Caco-2 (cell line): Measurements from ENCODE around the gene PAM. TPM values are rescaled to one million over a fixed set of nuclear protein-coding genes. Genes with fewer than 3 reads are reported as not detected.

ENCODE experiments used
- BruUV-seq: library from RNA; stranded (reverse); fragments of 400-500 nt; replicated peaks from 2 replicates; lab custom pipeline; 2021; lab: Mats Ljungman, UMichigan
- CTCF ChIA-PET: fragments of 300-600 bp; sonication (Branson Sonifier 250); formaldehyde crosslinking; loops from one replicate; lab custom pipeline; 2022; ENCODE audit warnings: antibody characterized with exemption; lab: Charles Lee
- POLR2A ChIA-PET: fragments of 300-600 bp; sonication (Branson Sonifier 250); formaldehyde crosslinking; loops from one replicate; lab custom pipeline; 2022; ENCODE audit warnings: antibody characterized with exemption; lab: Charles Lee
- DNase-seq, 2 experiments: peaks; one replicate each; pipeline versions ENCODE4 v3.0.0 to v3.0.0-alpha.2; 2020 to 2022
- H3K27me3 ChIP-seq: replicated peaks from 2 replicates; pipeline ENCODE4 v1.6.0; 2011; ENCODE audit warnings: low read length; ENCODE audit not compliant: control insufficient read depth, insufficient read depth
- H3K36me3 ChIP-seq: 2 replicates; pipeline ENCODE4 v1.5.1; 2011; ENCODE audit warnings: low read length; ENCODE audit not compliant: control insufficient read depth, insufficient read depth
- H3K4me1 ChIP-seq: fragments of 250-450 bp; sonication (Bioruptor Pico); 2 replicates; pipeline ENCODE4 v1.5.1; 2020; ENCODE audit warnings: mild to moderate bottlenecking
- H3K4me3 ChIP-seq: 2 replicates; pipeline ENCODE4 v1.5.1; 2011; ENCODE audit warnings: low read depth, mild to moderate bottlenecking, control low read depth, low read length
- H3K9me3 ChIP-seq: fragments of 250-450 bp; sonication (Bioruptor Pico); 2 replicates; pipeline ENCODE4 v1.5.1; 2020; ENCODE audit warnings: mild to moderate bottlenecking, moderate library complexity
- H3K27ac Mint-ChIP-seq: one replicate; pipeline ENCODE4 v1.8.0; 2022; ENCODE audit warnings: mixed read lengths; ENCODE audit not compliant: unreplicated experiment
- H3K27me3 Mint-ChIP-seq: one replicate; pipeline ENCODE4 v1.8.0; 2022; ENCODE audit warnings: mixed read lengths; ENCODE audit not compliant: insufficient read depth, unreplicated experiment
- H3K36me3 Mint-ChIP-seq: one replicate; pipeline ENCODE4 v1.8.0; 2022; ENCODE audit warnings: mild to moderate bottlenecking, mixed read lengths; ENCODE audit not compliant: insufficient read depth, unreplicated experiment
- H3K4me1 Mint-ChIP-seq: one replicate; pipeline ENCODE4 v1.8.0; 2022; ENCODE audit warnings: low read depth, mixed read lengths; ENCODE audit not compliant: unreplicated experiment
- H3K4me3 Mint-ChIP-seq: one replicate; pipeline ENCODE4 v1.8.0; 2022; ENCODE audit warnings: mild to moderate bottlenecking, moderate library complexity, mixed read lengths; ENCODE audit not compliant: unreplicated experiment
- H3K9me3 Mint-ChIP-seq: one replicate; pipeline ENCODE4 v1.8.0; 2022; ENCODE audit warnings: mixed read lengths; ENCODE audit not compliant: unreplicated experiment
- CTCF ChIP-seq, 2 experiments: fragments of 200-600 bp in 1 of 2; IDR thresholded peaks; 1 replicate in 1 of 2; 2 replicates in 1 of 2; pipeline versions ENCODE4 v1.5.1 to v1.8.0; 2011 to 2022; ENCODE audit warnings: antibody characterized with exemption in 1 of 2, control low read depth in 1 of 2, inconsistent platforms in 1 of 2, low read depth in 1 of 2, low read length in 1 of 2, mild to moderate bottlenecking in 1 of 2, moderate library complexity in 1 of 2; ENCODE audit not compliant: insufficient read depth in 1 of 2, severe bottlenecking in 1 of 2, unreplicated experiment in 1 of 2
- intact Hi-C: fragments of 100-400 bp; cut with micrococcal nuclease; formaldehyde crosslinking; loops from one replicate; pipeline ENCODE4 v1.10.0; 2022; ENCODE audit not compliant: unreplicated experiment
- total RNA-seq: library from RNA; stranded (reverse); gene quantifications from 2 replicates; pipeline ENCODE4 v1.2.3, GENCODE V29; 2022

Gene PAM
- total RNA-seq, 1 experiment from 2014 or later, result 48.0 TPM

- CTCF ChIA-PET, result no interaction called here
- no peak for DNase-seq
- no peak for TF ChIP-seq CTCF (IDR thresholded peaks at IDR 0.05; ENCODE audit: insufficient read depth in 1 of 2, low read depth in 1 of 2, low read length in 1 of 2, severe bottlenecking in 1 of 2, unreplicated experiment in 1 of 2)
- Mint-ChIP-seq H3K27me3 (no peaks in the 10 kb centered on the region), H3K27ac (no peak overlapping the region), H3K36me3 (no peaks in the 10 kb centered on the region), H3K9me3 (no peaks in the 10 kb centered on the region), H3K4me1 (no peaks in the 10 kb centered on the region), H3K4me3 (no peak overlapping the region)
- no TSS peak for BruUV-seq
- Histone ChIP-seq H3K9me3 (no peaks in the 10 kb centered on the region), H3K36me3 (no peaks in the 10 kb centered on the region), H3K4me3 (no peak overlapping the region), H3K27me3 (no peaks in the 10 kb centered on the region), H3K4me1 (no peaks in the 10 kb centered on the region)
- intact Hi-C loops, result no loop called here
- POLR2A ChIA-PET, result no interaction called here
Measured at GRCh38 chr5:102742215-102742614, 12.9 kb upstream of the PAM start.

- Histone ChIP-seq H3K9me3 (no peaks in the 10 kb centered on the region), H3K27me3 (no peaks in the 10 kb centered on the region), H3K36me3 (no peaks in the 10 kb centered on the region), H3K4me1 (no peaks in the 10 kb centered on the region), H3K4me3 (no peak overlapping the region)
- Mint-ChIP-seq H3K4me1 (no peaks in the 10 kb centered on the region), H3K9me3 (no peaks in the 10 kb centered on the region), H3K27ac (no peak overlapping the region), H3K4me3 (no peak overlapping the region), H3K36me3 (no peaks in the 10 kb centered on the region), H3K27me3 (no peaks in the 10 kb centered on the region)
- intact Hi-C loops, result no loop called here
- no peak for DNase-seq
- BruUV-seq, result no TSS peak
- CTCF ChIA-PET, result no interaction called here
- no peak for TF ChIP-seq CTCF (IDR thresholded peaks at IDR 0.05; ENCODE audit: insufficient read depth in 1 of 2, low read depth in 1 of 2, low read length in 1 of 2, severe bottlenecking in 1 of 2, unreplicated experiment in 1 of 2)
- POLR2A ChIA-PET, result no interaction called here
Measured at GRCh38 chr5:102743900-102744299, 11.2 kb upstream of the PAM start.

- no peaks in the 10 kb centered on the region for H3K4me1 ChIP-seq
- H3K27me3 ChIP-seq, result no peaks in the 10 kb centered on the region
- H3K4me3 ChIP-seq, result no peak overlapping the region
- no peak for DNase-seq
- no peaks in the 10 kb centered on the region for H3K36me3 ChIP-seq
- Mint-ChIP-seq H3K36me3 (no peaks in the 10 kb centered on the region), H3K4me3 (no peak overlapping the region), H3K4me1 (no peaks in the 10 kb centered on the region), H3K27ac (no peak overlapping the region), H3K27me3 (no peaks in the 10 kb centered on the region), H3K9me3 (no peaks in the 10 kb centered on the region)
- H3K9me3 ChIP-seq, result no peaks in the 10 kb centered on the region
- ChIA-PET POLR2A (no interaction called here), CTCF (interaction anchor here (1.2 kb wide), 1 partner anchor 392 kb away, joined by 3 read pairs; no protein-coding TSS in a partner anchor)
- intact Hi-C loops, result no loop called here
- no peak for TF ChIP-seq CTCF (IDR thresholded peaks at IDR 0.05; ENCODE audit: insufficient read depth in 1 of 2, low read depth in 1 of 2, low read length in 1 of 2, severe bottlenecking in 1 of 2, unreplicated experiment in 1 of 2)
- BruUV-seq, result no TSS peak
Measured at GRCh38 chr5:102747386-102748166, 7.5 kb upstream of the PAM start.
